Activated naive CD8-positive, alpha-beta T cell treated with anti-CD3 and anti-CD28 coated beads, Interleukin-2, amount 10 ng/mL, durations not matched to agents 7 days and 5 days (primary cell): ENCODE data around the gene ADAMTS6. TPM values are rescaled to one million over a fixed set of nuclear protein-coding genes. Genes with fewer than 3 reads are reported as not detected.

Experiments used
- ATAC-seq: fragments of 150-1000 bp; cut with Tn5 transposase; one replicate; pipeline ENCODE4 v1.10.0; 2021; ENCODE audit warnings: low read depth, moderate library complexity
- POLR2A ChIA-PET: fragments of 350-600 bp; sonication (Branson Sonifier 250); formaldehyde crosslinking; loops from one replicate; lab custom pipeline; 2021; ENCODE audit warnings: antibody characterized with exemption; lab: Charles Lee
- DNase-seq: peaks from one replicate; pipeline ENCODE4 v3.0.0; 2021
- H3K27ac Mint-ChIP-seq: one replicate; pipeline ENCODE4 v1.8.0; 2022; ENCODE audit warnings: mild to moderate bottlenecking, mixed read lengths
- H3K27me3 Mint-ChIP-seq: one replicate; pipeline ENCODE4 v1.8.0; 2022; ENCODE audit warnings: mild to moderate bottlenecking, moderate library complexity, mixed read lengths
- H3K36me3 Mint-ChIP-seq: one replicate; pipeline ENCODE4 v1.8.0; 2021; ENCODE audit warnings: mild to moderate bottlenecking, mixed read lengths
- H3K4me1 Mint-ChIP-seq: one replicate; pipeline ENCODE4 v1.8.0; 2021; ENCODE audit warnings: mixed read lengths
- H3K4me3 Mint-ChIP-seq: one replicate; pipeline ENCODE4 v1.8.0; 2022; ENCODE audit warnings: mild to moderate bottlenecking, moderate library complexity, mixed read lengths
- H3K9me3 Mint-ChIP-seq: one replicate; pipeline ENCODE4 v1.8.0; 2021; ENCODE audit warnings: mixed read lengths
- total RNA-seq, 2 experiments: library from RNA; stranded (reverse); gene quantifications; one replicate each; pipeline ENCODE4 v1.2.3, GENCODE V29; 2021

Gene ADAMTS6
- total RNA-seq, 2 experiments from 2014 or later, result 3.7 to 4.3 TPM

GRCh38 chr5:65276178-65276890 lies 205.4 kb downstream of the ADAMTS6 start:
- H3K9me3 Mint-ChIP-seq, result no peaks in the 10 kb centered on the region
- DNase-seq, result no peak
- H3K27me3 Mint-ChIP-seq, result peaks cover 3% of the 10 kb centered on the region
- POLR2A ChIA-PET, result no interaction called here
- H3K27ac Mint-ChIP-seq, result no peak overlapping the region
- ATAC-seq, result no peak
- no peaks in the 10 kb centered on the region for H3K4me1 Mint-ChIP-seq
- H3K4me3 Mint-ChIP-seq, result no peak overlapping the region
- H3K36me3 Mint-ChIP-seq, result no peaks in the 10 kb centered on the region

GRCh38 chr5:65271906-65272305 lies 209.8 kb downstream of the ADAMTS6 start:
- no peaks in the 10 kb centered on the region for H3K4me1 Mint-ChIP-seq
- no peaks in the 10 kb centered on the region for H3K9me3 Mint-ChIP-seq
- DNase-seq (no peak), ATAC-seq (no peak)
- no peak overlapping the region for H3K27ac Mint-ChIP-seq
- POLR2A ChIA-PET, result no interaction called here
- H3K36me3 Mint-ChIP-seq, result no peaks in the 10 kb centered on the region
- no peak overlapping the region for H3K4me3 Mint-ChIP-seq
- peaks cover 3% of the 10 kb centered on the region for H3K27me3 Mint-ChIP-seq

DNA sequence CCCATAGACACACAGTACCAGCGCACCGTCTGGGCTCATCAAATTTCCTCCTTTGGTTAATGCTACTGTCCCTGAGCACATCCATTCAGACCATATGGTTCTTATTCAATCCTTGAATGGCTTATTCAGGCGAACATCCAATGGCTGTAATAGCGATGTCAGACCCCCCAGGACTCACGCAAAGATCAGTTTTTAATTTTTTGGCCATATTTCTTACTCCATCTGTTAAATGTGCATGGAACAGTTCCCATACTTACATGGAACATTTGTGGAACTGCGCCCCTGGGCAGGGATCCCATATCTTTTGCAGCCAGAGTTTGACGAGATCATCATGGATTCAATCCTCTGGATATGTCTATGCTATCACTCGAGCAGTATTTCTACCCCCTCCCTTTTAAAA lies 213.2 kb downstream of the ADAMTS6 start:
- Mint-ChIP-seq H3K27ac (no peak overlapping the region), H3K9me3 (no peaks in the 10 kb centered on the region), H3K27me3 (no peaks in the 10 kb centered on the region), H3K4me3 (no peak overlapping the region), H3K4me1 (no peaks in the 10 kb centered on the region), H3K36me3 (no peaks in the 10 kb centered on the region)
- ATAC-seq, result no peak
- DNase-seq, result no peak
- POLR2A ChIA-PET, result no interaction called here

DNA sequence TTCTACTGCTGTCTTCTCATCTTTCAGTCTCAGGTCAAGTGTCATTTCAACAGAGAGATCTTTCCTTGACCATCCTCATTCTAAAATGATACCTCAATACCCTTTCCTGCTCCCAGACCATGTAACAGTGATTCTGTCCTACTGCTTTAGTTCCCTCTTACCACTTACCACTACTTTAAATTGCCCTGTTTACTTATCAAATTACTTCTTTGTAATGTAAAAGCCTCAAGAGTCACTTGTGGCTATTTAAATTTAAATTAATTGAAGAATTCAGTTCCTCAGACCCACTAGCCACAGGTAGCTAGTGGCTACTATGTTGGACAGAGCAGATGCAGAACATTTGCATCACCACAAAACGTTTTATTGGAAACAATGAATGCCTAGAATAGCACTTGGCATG lies 217.3 kb downstream of the ADAMTS6 start:
- POLR2A ChIA-PET, result no interaction called here
- no peaks in the 10 kb centered on the region for H3K9me3 Mint-ChIP-seq
- H3K27me3 Mint-ChIP-seq, result no peaks in the 10 kb centered on the region
- DNase-seq, result no peak
- peaks cover 3% of the 10 kb centered on the region for H3K4me1 Mint-ChIP-seq
- H3K4me3 Mint-ChIP-seq, result no peak overlapping the region
- no peak for ATAC-seq
- no peaks in the 10 kb centered on the region for H3K36me3 Mint-ChIP-seq
- H3K27ac Mint-ChIP-seq, result no peak overlapping the region

GRCh38 chr5:65263321-65263720 lies 218.4 kb downstream of the ADAMTS6 start:
- no peaks in the 10 kb centered on the region for H3K9me3 Mint-ChIP-seq
- DNase-seq, result no peak
- no peaks in the 10 kb centered on the region for H3K27me3 Mint-ChIP-seq
- H3K4me1 Mint-ChIP-seq, result peaks cover 3% of the 10 kb centered on the region
- no peak overlapping the region for H3K4me3 Mint-ChIP-seq
- no peak overlapping the region for H3K27ac Mint-ChIP-seq
- ATAC-seq, result no peak
- no peaks in the 10 kb centered on the region for H3K36me3 Mint-ChIP-seq
- POLR2A ChIA-PET, result no interaction called here

- no peak for ATAC-seq
- peaks cover 2% of the 10 kb centered on the region for H3K9me3 Mint-ChIP-seq
Observed at GRCh38 chr5:65262649-65263059, 219.1 kb downstream of the ADAMTS6 start.

GRCh38 chr5:65262096-65262495 lies 219.6 kb downstream of the ADAMTS6 start:
- DNase-seq, result no peak
- no peaks in the 10 kb centered on the region for H3K36me3 Mint-ChIP-seq
- POLR2A ChIA-PET, result no interaction called here

More at GRCh38 chr5:65262649-65263059, 219.1 kb downstream of the ADAMTS6 start:
- no peaks in the 10 kb centered on the region for H3K36me3 Mint-ChIP-seq
- POLR2A ChIA-PET, result no interaction called here
- H3K4me3 Mint-ChIP-seq, result no peak overlapping the region
- no peak for DNase-seq
- no peak overlapping the region for H3K27ac Mint-ChIP-seq
- no peaks in the 10 kb centered on the region for H3K27me3 Mint-ChIP-seq
- peaks cover 3% of the 10 kb centered on the region for H3K4me1 Mint-ChIP-seq

GRCh38 chr5:65261499-65261898 lies 220.2 kb downstream of the ADAMTS6 start:
- DNase-seq, result no peak
- H3K36me3 Mint-ChIP-seq, result no peaks in the 10 kb centered on the region
- peaks cover 2% of the 10 kb centered on the region for H3K9me3 Mint-ChIP-seq
- ATAC-seq, result no peak
- POLR2A ChIA-PET, result no interaction called here
- no peak overlapping the region for H3K27ac Mint-ChIP-seq
- H3K27me3 Mint-ChIP-seq, result no peaks in the 10 kb centered on the region
- H3K4me3 Mint-ChIP-seq, result no peak overlapping the region
- H3K4me1 Mint-ChIP-seq, result peaks cover 3% of the 10 kb centered on the region

More at GRCh38 chr5:65262096-65262495, 219.6 kb downstream of the ADAMTS6 start:
- H3K9me3 Mint-ChIP-seq, result peaks cover 2% of the 10 kb centered on the region
- no peaks in the 10 kb centered on the region for H3K27me3 Mint-ChIP-seq
- peaks cover 3% of the 10 kb centered on the region for H3K4me1 Mint-ChIP-seq
- H3K27ac Mint-ChIP-seq, result no peak overlapping the region
- H3K4me3 Mint-ChIP-seq, result no peak overlapping the region
- ATAC-seq, result no peak

DNA sequence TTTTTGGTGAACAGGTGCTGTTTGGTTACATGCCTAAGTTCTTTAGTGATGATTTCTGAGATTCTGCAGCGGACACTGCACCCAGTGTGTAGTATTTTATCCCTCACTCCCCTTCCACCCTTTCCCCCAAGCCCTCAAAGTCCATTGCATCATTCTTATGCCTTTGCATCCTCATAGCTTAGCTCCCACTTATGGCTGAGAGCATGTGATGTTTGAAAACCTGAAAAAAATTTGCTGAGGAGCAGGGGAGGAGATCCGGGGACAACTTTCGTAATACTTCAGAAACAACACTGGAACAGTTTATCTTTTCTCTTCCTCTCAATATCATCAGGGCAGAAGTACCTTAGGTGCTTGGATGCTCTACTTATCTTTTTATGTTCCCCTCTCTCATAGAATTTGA lies 226.4 kb downstream of the ADAMTS6 start:
- ATAC-seq (no peak), DNase-seq (no peak)
- Mint-ChIP-seq H3K4me3 (no peak overlapping the region), H3K36me3 (no peaks in the 10 kb centered on the region), H3K4me1 (no peaks in the 10 kb centered on the region), H3K9me3 (peaks cover 2% of the 10 kb centered on the region), H3K27me3 (no peaks in the 10 kb centered on the region), H3K27ac (no peak overlapping the region)
- POLR2A ChIA-PET, result no interaction called here

DNA sequence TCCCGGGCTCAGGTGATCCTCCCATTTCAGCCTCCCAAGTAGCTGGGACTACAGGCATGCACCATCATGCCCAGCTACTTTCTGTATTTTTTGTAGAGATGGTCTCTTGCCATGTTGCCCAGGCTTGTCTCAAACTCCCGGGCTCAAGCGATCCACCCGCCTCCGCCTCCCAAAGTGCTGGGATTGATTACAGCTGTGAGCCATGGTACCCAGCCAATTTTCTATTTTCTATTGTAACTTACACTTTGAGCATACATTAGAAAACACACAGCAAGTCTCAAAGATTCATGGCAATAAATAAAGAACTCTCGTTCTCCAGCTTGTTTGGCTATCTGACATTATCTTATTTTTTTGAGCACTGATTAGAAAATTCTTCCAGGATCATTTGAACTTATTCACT lies 228.7 kb downstream of the ADAMTS6 start:
- no peaks in the 10 kb centered on the region for H3K9me3 Mint-ChIP-seq
- no peaks in the 10 kb centered on the region for H3K36me3 Mint-ChIP-seq
- POLR2A ChIA-PET, result no interaction called here
- no peak overlapping the region for H3K4me3 Mint-ChIP-seq
- no peaks in the 10 kb centered on the region for H3K4me1 Mint-ChIP-seq
- H3K27me3 Mint-ChIP-seq, result no peaks in the 10 kb centered on the region
- no peak for ATAC-seq
- DNase-seq, result no peak
- no peak overlapping the region for H3K27ac Mint-ChIP-seq

GRCh38 chr5:65248896-65249295 lies 232.8 kb downstream of the ADAMTS6 start:
- no peak for ATAC-seq

DNA sequence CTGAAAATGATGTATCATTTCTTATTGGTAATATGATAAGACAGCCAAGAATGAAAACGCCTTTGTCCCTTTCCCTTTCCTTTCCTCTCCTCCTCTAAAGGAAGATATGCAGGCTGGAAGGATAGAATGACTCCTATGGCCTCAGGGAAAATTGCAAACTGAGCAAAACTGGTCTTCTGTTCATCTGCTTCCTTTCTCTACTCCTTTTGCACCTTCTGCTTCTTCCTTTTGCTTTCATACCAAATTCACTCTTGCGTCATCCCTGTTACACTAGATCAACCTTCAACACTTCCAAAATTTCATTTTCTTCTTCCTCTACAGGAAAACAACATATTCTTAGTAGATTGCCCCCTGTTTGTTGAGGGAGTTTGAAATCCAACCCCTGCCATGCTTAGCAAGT lies 234.1 kb downstream of the ADAMTS6 start:
- Mint-ChIP-seq H3K27ac (no peak overlapping the region), H3K9me3 (no peaks in the 10 kb centered on the region), H3K27me3 (no peaks in the 10 kb centered on the region), H3K4me1 (no peaks in the 10 kb centered on the region), H3K36me3 (no peaks in the 10 kb centered on the region), H3K4me3 (no peak overlapping the region)
- POLR2A ChIA-PET, result no interaction called here
- no peak for ATAC-seq
- no peak for DNase-seq

More at GRCh38 chr5:65248896-65249295, 232.8 kb downstream of the ADAMTS6 start:
- no peak overlapping the region for H3K27ac Mint-ChIP-seq
- no peaks in the 10 kb centered on the region for H3K4me1 Mint-ChIP-seq
- no peaks in the 10 kb centered on the region for H3K36me3 Mint-ChIP-seq
- POLR2A ChIA-PET, result no interaction called here
- no peaks in the 10 kb centered on the region for H3K27me3 Mint-ChIP-seq
- H3K9me3 Mint-ChIP-seq, result no peaks in the 10 kb centered on the region
- no peak for DNase-seq
- H3K4me3 Mint-ChIP-seq, result no peak overlapping the region

GRCh38 chr5:65246741-65247140 lies 235.0 kb downstream of the ADAMTS6 start:
- DNase-seq (no peak), ATAC-seq (no peak)
- Mint-ChIP-seq H3K27me3 (no peaks in the 10 kb centered on the region), H3K4me1 (no peaks in the 10 kb centered on the region), H3K4me3 (no peak overlapping the region), H3K36me3 (no peaks in the 10 kb centered on the region), H3K27ac (no peak overlapping the region), H3K9me3 (no peaks in the 10 kb centered on the region)
- POLR2A ChIA-PET, result no interaction called here

DNA sequence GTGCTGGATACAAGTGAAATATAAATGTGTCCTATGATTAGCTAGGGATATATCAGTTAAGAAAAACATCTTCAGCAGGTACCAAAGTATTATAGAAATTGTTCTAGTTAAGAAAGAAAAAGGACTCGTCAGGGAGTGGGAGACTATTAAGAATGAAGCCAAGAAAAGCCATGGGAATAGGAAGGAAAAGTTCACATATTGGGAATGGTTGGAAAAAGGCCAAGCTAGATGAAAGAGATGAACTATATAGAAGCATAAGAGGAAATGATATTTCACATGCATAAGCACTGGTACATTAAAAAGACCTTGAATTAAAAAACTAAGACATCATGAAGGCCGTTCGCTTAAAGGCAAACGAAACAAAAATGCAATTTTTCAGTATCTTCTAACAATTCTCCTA lies 237.7 kb downstream of the ADAMTS6 start:
- ATAC-seq, result no peak
- H3K36me3 Mint-ChIP-seq, result no peaks in the 10 kb centered on the region
- H3K27ac Mint-ChIP-seq, result no peak overlapping the region
- H3K27me3 Mint-ChIP-seq, result no peaks in the 10 kb centered on the region
- POLR2A ChIA-PET, result no interaction called here
- H3K9me3 Mint-ChIP-seq, result no peaks in the 10 kb centered on the region
- DNase-seq, result no peak
- no peak overlapping the region for H3K4me3 Mint-ChIP-seq
- no peaks in the 10 kb centered on the region for H3K4me1 Mint-ChIP-seq
